MM.1S (cell line): Measurements from ENCODE around the gene MYO10.

Experiments
- EZH2 ChIP-seq: fragments of 300-600 bp; sonication (generic); optimal IDR thresholded peaks from 2 replicates; pipeline ENCODE3; 2017; ENCODE audit warnings: low read depth, mild to moderate bottlenecking, antibody characterized with exemption, low read length, mixed read lengths
- EZH2phosphoT487 ChIP-seq: fragments of 300-600 bp; sonication (generic); IDR thresholded peaks from 2 replicates; pipeline ENCODE4 v1.6.1; 2018; ENCODE audit warnings: antibody characterized with exemption, low read length
- TF ChIP-seq, protein P1 (sequence below): fragments of 300-600 bp; sonication (generic); IDR thresholded peaks from 2 replicates; pipeline ENCODE4 v1.5.1; 2016; ENCODE audit warnings: antibody characterized with exemption, low read length, mixed read lengths

DNA sequence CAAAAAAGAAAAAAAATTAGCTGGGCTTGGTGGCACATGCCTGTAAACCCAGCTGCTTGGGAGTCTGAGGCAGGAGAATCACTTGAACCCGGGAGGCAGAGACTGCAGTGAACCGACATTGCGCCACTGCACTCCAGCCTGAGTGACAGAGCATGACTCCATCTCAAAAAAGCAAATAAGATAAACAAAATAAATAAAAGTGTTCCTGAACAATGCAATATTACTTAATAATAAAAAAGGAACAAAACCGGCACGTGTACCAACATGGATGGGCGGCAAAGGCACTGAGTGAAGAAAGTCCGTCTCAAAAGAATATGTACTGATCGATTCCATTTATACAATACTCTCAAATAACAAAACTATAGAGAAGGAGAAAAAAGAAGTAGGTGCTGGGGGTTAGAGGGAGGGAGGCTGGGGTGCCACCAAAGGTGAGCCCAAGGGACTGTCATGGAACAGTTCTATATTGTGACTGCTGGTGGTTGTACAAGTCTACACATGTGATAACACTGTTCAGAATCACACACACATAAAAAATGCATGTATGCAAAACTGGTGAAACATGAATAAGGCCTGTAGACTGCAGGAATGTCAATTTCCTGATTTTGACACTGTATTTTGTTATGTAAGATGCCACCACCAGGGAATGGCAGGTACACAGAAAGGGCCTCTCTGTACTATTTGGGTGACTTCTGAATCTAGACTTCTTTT is 15.8 kb downstream of the MYO10 start:
- TF ChIP-seq, protein P1, sequence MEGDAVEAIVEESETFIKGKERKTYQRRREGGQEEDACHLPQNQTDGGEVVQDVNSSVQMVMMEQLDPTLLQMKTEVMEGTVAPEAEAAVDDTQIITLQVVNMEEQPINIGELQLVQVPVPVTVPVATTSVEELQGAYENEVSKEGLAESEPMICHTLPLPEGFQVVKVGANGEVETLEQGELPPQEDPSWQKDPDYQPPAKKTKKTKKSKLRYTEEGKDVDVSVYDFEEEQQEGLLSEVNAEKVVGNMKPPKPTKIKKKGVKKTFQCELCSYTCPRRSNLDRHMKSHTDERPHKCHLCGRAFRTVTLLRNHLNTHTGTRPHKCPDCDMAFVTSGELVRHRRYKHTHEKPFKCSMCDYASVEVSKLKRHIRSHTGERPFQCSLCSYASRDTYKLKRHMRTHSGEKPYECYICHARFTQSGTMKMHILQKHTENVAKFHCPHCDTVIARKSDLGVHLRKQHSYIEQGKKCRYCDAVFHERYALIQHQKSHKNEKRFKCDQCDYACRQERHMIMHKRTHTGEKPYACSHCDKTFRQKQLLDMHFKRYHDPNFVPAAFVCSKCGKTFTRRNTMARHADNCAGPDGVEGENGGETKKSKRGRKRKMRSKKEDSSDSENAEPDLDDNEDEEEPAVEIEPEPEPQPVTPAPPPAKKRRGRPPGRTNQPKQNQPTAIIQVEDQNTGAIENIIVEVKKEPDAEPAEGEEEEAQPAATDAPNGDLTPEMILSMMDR = no peak
- no peak for TF ChIP-seq EZH2
- no peak for TF ChIP-seq EZH2phosphoT487
